Brain microvascular endothelial cell (primary cell): ENCODE results near the gene PRR36.
"Not testable (repeated sequence)": the region's sequence is repeated elsewhere in the genome, so short reads cannot be mapped to it uniquely, and the experiment has no call there.

ENCODE experiments used
- DNase-seq: peaks from one replicate; pipeline ENCODE4 v3.0.0-alpha.2; 2020
- H3K27ac ChIP-seq: fragments of 250-450 bp; sonication (Bioruptor Pico); 2 replicates; pipeline ENCODE4 v1.5.1; 2020; ENCODE audit warnings: mild to moderate bottlenecking, moderate library complexity
- H3K27me3 ChIP-seq: fragments of 250-450 bp; sonication (Bioruptor Pico); replicated peaks from 2 replicates; pipeline ENCODE4 v1.5.1; 2020; ENCODE audit warnings: mild to moderate bottlenecking
- H3K36me3 ChIP-seq: fragments of 250-450 bp; sonication (Bioruptor Pico); replicated peaks from 2 replicates; pipeline ENCODE4 v1.5.1; 2020; ENCODE audit warnings: mild to moderate bottlenecking
- H3K4me3 ChIP-seq: 2 replicates; pipeline ENCODE4 v1.5.1; 2011; ENCODE audit warnings: low read depth, mild to moderate bottlenecking, control low read depth, low read length, moderate library complexity
- CTCF ChIP-seq: IDR thresholded peaks from 2 replicates; pipeline ENCODE4 v1.5.1; 2011; ENCODE audit warnings: low read depth, mild to moderate bottlenecking, moderate library complexity, low read length, control low read depth, inconsistent platforms; ENCODE audit errors: missing control alignments
- in situ Hi-C: cut with HindIII; loops from 2 replicates; pipeline ENCODE4 v1.10.0; 2017; ENCODE audit warnings: low sequenced_read_pairs, low pct_ligation_motif_present

Gene PRR36

GRCh38 chr19:7894612-7895309 lies 20.6 kb upstream of the PRR36 start:
- no peak for TF ChIP-seq CTCF
- no peaks in the 10 kb centered on the region for H3K27me3 ChIP-seq
- H3K36me3 ChIP-seq, result peaks cover 10% of the 10 kb centered on the region
- H3K27ac ChIP-seq, result no peak overlapping the region
- H3K4me3 ChIP-seq, result no peak overlapping the region
- in situ Hi-C loops, result no loop called here
- no peak for DNase-seq

- DNase-seq, result peak; percentile 56
- in situ Hi-C loops, H3K27me3 ChIP-seq: not testable (repeated sequence)
Measured at GRCh38 chr19:7893362-7894101, 19.3 kb upstream of the PRR36 start.

GRCh38 chr19:7888826-7889217 lies 14.6 kb upstream of the PRR36 start:
- Histone ChIP-seq H3K4me3 (peak overlapping the region; percentile 68), H3K36me3 (no peaks in the 10 kb centered on the region), H3K27ac (peak overlapping the region; percentile 50), H3K27me3 (no peaks in the 10 kb centered on the region)
- no peak for DNase-seq
- in situ Hi-C loops, result no loop called here
- TF ChIP-seq CTCF, result no peak

More at GRCh38 chr19:7893362-7894101, 19.3 kb upstream of the PRR36 start:
- H3K4me3 ChIP-seq, H3K36me3 ChIP-seq: not testable (repeated sequence)
- H3K27ac ChIP-seq, result peak overlapping the region; percentile 58

GRCh38 chr19:7888145-7888825 lies 14.1 kb upstream of the PRR36 start, which contains the start of gene LRRC8E:
Gene LRRC8E, plus strand, starts transcription at chr19:7888510. Its CDS starts 7,094 bp downstream, at chr19:7895604.
- no peak for TF ChIP-seq CTCF
- Histone ChIP-seq H3K36me3 (no peaks in the 10 kb centered on the region), H3K27ac (peak within 1 kb of the TSS; percentile 50), H3K27me3 (no peaks in the 10 kb centered on the region), H3K4me3 (peak within 1 kb of the TSS; percentile 68)
- DNase-seq, result peak; percentile 64
- in situ Hi-C loops, result no loop called here

- no peak overlapping the region for H3K4me3 ChIP-seq
Measured at GRCh38 chr19:7887408-7888144, 13.4 kb upstream of the PRR36 start.

More at GRCh38 chr19:7887408-7888144, 13.4 kb upstream of the PRR36 start:
- no peak for TF ChIP-seq CTCF
- Histone ChIP-seq H3K27ac (no peak overlapping the region), H3K36me3 (no peaks in the 10 kb centered on the region), H3K27me3 (no peaks in the 10 kb centered on the region)
- in situ Hi-C loops, result no loop called here
- no peak for DNase-seq
